OCI-LY7 (cell line): ENCODE data around the gene SUPT4H1.

Experiments
- CTCF ChIP-seq: fragments of 200-600 bp; sonication (generic); conservative IDR thresholded peaks from 2 replicates; pipeline ENCODE4 v1.5.1; 2014; ENCODE audit warnings: mild to moderate bottlenecking, antibody characterized with exemption, low read length, moderate library complexity, mixed read lengths
- EZH2phosphoT487 ChIP-seq: fragments of 200-600 bp; sonication (generic); IDR thresholded peaks from 2 replicates; pipeline ENCODE4 v1.6.1; 2018; ENCODE audit warnings: low read depth, borderline replicate concordance, mild to moderate bottlenecking, mixed run types, antibody characterized with exemption, low read length, moderate library complexity, mixed read lengths

DNA sequence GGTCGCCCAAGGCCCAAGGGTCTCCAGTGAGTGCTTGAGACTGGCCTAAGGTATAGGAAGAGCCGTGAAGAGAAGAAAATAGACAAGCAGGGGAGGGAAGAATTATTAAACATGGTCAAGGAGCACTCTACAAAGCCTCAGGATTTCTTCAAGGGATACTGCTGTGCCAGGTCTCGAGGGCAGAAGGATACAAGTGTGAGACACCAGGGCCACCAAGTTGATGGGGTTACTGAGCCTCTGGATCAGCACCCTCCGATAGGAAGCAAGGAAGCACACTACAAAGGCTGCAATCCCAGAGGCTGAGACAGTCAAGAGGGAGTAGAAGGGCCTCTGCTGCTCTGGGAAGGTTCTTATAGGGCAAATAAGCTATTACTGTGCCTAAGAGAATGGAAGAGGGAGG lies 6.5 kb downstream of the SUPT4H1 start:
- TF ChIP-seq CTCF: no peak
- no peak for TF ChIP-seq EZH2phosphoT487
